Lower lobe of right lung (tissue), 2 donors: ENCODE measurements around the gene RTN4RL1. TPM values are rescaled to one million over a fixed set of nuclear protein-coding genes. Genes with fewer than 3 reads are reported as not detected.

Source experiments
- ATAC-seq, 2 donors: fragments of 200-7000 bp; cut with Tn5 transposase; one replicate each; pipeline ENCODE4 v1.9.1; 2020 to 2022; ENCODE audit warnings: mild to moderate bottlenecking in 2 of 2, moderate library complexity in 2 of 2
- DNase-seq: peaks from one replicate; pipeline ENCODE4 v3.0.0-alpha.2; 2020
- H3K27ac ChIP-seq: fragments of 200-600 bp; one replicate; pipeline ENCODE4 v1.8.0; 2022
- H3K27me3 ChIP-seq: fragments of 200-600 bp; one replicate; pipeline ENCODE4 v1.8.0; 2022; ENCODE audit warnings: low read depth
- H3K36me3 ChIP-seq: fragments of 200-600 bp; one replicate; pipeline ENCODE4 v1.8.0; 2022; ENCODE audit warnings: mild to moderate bottlenecking
- H3K4me1 ChIP-seq: fragments of 200-600 bp; one replicate; pipeline ENCODE4 v1.8.0; 2022
- H3K4me3 ChIP-seq: fragments of 200-600 bp; one replicate; pipeline ENCODE4 v1.8.0; 2022; ENCODE audit warnings: mild to moderate bottlenecking
- H3K9me3 ChIP-seq: fragments of 200-600 bp; one replicate; pipeline ENCODE4 v1.8.0; 2022
- intact Hi-C: fragments of 100-400 bp; cut with DNase I; formaldehyde crosslinking; loops from one replicate; pipeline ENCODE4 v1.11.0; 2022
- total RNA-seq: library from RNA; stranded (reverse); fragmentation: NEBNext Ultra II Directional; extraction: Animal tissue kit (Norgen Biotek cat#: 25700); gene quantifications from one replicate; pipeline ENCODE4 v1.2.1, GENCODE V29; 2021
- TF ChIP-seq, protein P1 (sequence below): fragments of 200-600 bp; IDR thresholded peaks from one replicate; pipeline ENCODE4 v1.8.0; 2022; ENCODE audit warnings: antibody characterized with exemption, mild to moderate bottlenecking
- donor health status: DM: no; HTN: yes; CAD: no; lungs with severe emphysema.

Gene RTN4RL1
- total RNA-seq, 1 donor from 2014 or later = 5.8 TPM

DNA sequence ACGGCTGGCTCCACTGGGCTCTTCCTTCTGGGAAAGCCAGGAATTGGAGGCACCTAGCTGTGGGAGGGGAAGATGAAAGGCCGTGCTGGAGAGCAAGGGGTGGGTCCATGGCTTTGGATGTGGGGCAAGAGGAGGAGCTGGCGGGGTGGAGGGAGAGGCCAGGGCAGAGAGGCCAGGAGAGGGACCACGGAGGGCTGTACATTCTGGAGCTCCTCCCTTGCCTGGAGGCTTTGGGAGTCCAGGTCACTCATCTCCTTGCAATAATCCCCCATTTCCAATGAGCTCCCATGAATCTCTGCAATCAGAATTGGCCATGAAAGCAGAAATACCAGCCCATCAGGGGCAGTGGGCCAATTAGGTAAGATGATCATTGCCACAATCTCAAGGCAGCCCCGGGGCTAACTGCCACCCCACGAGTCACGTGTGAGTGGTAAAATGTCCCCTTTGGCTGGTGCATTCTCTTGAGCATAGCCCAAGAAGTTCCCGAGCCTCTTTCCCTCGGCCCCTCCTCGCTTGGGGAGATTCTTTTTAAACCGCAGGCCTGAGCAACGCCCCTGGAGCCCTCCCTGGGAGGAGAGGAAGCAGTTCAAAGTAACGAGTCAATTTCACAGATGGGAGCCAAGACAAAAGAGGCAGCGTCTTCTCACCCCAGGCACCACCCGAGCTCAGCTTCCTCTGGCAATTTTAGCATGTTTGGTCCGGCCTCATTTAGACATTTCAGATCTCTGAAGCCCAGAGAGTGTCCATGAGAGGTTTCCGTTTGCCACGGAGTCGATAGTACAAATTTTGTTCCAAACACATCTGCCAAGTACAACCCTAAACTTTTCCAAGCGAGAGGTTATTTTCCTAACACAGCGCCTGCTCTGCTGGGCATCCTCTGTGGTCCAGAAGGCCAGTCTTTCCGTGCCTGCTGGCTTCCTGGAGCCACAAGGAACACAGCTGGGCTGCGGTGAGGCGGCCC is 13.4 kb downstream of the RTN4RL1 start:
- Histone ChIP-seq H3K4me1 (peaks cover 16% of the 10 kb centered on the region), H3K27ac (peak overlapping the region; percentile 50), H3K27me3 (peaks cover 4% of the 10 kb centered on the region), H3K4me3 (peak overlapping the region; percentile 3), H3K36me3 (no peaks in the 10 kb centered on the region), H3K9me3 (no peaks in the 10 kb centered on the region)
- DNase-seq (peak; percentile 70), ATAC-seq (peak; percentile 74 to 85)
- intact Hi-C loops = no loop called here
- TF ChIP-seq, protein P1, sequence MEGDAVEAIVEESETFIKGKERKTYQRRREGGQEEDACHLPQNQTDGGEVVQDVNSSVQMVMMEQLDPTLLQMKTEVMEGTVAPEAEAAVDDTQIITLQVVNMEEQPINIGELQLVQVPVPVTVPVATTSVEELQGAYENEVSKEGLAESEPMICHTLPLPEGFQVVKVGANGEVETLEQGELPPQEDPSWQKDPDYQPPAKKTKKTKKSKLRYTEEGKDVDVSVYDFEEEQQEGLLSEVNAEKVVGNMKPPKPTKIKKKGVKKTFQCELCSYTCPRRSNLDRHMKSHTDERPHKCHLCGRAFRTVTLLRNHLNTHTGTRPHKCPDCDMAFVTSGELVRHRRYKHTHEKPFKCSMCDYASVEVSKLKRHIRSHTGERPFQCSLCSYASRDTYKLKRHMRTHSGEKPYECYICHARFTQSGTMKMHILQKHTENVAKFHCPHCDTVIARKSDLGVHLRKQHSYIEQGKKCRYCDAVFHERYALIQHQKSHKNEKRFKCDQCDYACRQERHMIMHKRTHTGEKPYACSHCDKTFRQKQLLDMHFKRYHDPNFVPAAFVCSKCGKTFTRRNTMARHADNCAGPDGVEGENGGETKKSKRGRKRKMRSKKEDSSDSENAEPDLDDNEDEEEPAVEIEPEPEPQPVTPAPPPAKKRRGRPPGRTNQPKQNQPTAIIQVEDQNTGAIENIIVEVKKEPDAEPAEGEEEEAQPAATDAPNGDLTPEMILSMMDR = no peak

DNA sequence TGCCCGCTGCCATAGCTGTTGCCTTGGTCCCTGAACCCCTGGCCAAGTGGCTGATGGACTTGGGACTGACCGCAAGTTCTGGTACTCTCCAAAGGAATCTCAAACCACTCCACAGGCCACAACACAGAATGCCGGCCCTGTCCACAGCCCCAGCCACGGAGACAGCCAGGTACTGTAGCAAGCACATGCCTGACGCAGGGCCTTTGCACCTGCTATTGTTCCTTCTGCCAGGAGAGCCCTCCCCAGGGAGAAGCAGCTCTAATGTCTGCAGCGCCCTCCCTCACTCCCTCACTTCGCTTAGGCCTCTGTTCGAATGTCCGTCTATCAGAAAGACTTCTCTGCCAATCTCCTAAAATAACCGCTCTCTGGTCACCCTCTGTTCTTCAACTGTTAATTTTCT is 15.4 kb downstream of the RTN4RL1 start:
- intact Hi-C loops = no loop called here
- H3K9me3 ChIP-seq = no peaks in the 10 kb centered on the region
- H3K27me3 ChIP-seq = no peaks in the 10 kb centered on the region
- no peak overlapping the region for H3K4me3 ChIP-seq
- peaks cover 16% of the 10 kb centered on the region for H3K4me1 ChIP-seq
- no peak for DNase-seq
- TF ChIP-seq, protein P1 = no peak
- no peak overlapping the region for H3K27ac ChIP-seq
- H3K36me3 ChIP-seq = no peaks in the 10 kb centered on the region
- ATAC-seq = no peak

DNA sequence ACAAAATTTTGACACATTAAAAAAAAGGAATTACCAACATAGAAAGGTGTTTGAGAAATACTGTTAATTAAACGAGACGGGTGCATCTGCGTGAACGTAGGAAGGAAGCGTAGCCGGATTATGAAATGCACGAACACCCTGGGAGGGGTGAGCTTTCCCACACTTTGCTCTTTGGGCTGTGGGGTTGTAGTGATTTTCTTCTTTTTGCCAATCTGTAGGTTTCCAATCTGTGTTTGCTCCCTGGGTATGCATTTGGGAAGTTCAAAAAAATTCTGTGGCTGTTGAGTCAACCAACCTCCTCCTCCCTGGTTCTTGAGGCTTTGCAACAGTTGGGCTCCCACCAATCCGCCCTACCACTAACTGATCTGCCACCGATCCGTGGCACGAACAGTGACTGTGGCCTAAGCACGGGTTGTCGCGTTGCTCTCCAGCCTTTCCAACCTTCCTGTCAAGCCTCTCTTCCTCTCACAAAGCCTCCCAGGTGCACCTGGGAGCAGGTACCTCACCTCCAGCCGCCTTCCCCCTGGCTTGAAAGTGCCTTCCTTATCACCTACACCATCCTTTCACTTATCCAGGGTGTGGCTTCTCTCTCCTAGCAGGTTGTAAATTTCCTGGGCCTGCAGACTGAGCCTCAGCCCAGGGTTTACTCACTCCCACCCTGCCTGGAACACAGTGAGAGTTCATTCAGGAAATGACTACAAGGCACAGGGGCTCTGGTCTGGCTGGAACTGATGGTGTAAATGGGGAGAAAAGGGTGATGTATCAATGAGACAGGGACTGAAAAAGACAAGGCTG is 16.6 kb downstream of the RTN4RL1 start:
- no peak overlapping the region for H3K27ac ChIP-seq
- H3K27me3 ChIP-seq = no peaks in the 10 kb centered on the region
- H3K36me3 ChIP-seq = no peaks in the 10 kb centered on the region
- DNase-seq (no peak), ATAC-seq (no peak)
- peaks cover 16% of the 10 kb centered on the region for H3K4me1 ChIP-seq
- no peaks in the 10 kb centered on the region for H3K9me3 ChIP-seq
- no peak overlapping the region for H3K4me3 ChIP-seq
- TF ChIP-seq, protein P1 = no peak
- intact Hi-C loops = no loop called here

DNA sequence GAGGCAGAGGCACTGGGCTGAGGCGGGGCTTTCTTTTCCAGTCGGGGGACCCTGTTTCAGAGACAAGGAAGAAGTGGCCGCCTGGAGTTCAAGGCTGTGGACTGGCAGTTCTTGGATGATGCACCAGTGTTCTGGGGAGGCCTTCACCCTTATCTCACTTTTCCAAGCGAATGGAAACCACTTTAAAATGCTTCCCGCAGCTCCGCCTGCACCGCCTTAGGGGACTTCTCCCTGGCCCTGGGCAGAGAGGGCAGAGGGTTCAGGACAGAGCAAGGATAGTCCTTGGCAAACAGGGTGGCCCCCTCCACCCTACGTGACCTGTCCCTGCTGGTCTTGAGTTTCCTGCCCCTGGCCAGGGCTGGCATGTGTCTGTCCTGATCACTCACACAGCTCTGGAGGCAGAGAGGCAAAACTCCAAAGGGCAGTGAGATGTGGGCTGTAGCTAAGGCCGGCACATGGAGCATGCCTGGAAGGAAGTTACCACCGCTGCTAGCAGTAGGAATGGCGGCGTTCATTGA is 20.6 kb downstream of the RTN4RL1 start:
- no peaks in the 10 kb centered on the region for H3K27me3 ChIP-seq
- H3K36me3 ChIP-seq = no peaks in the 10 kb centered on the region
- H3K4me1 ChIP-seq = peaks cover 11% of the 10 kb centered on the region
- no peak overlapping the region for H3K27ac ChIP-seq
- DNase-seq = no peak
- H3K9me3 ChIP-seq = no peaks in the 10 kb centered on the region
- no peak for ATAC-seq
- H3K4me3 ChIP-seq = no peak overlapping the region
- intact Hi-C loops = no loop called here
- TF ChIP-seq, protein P1 = no peak

DNA sequence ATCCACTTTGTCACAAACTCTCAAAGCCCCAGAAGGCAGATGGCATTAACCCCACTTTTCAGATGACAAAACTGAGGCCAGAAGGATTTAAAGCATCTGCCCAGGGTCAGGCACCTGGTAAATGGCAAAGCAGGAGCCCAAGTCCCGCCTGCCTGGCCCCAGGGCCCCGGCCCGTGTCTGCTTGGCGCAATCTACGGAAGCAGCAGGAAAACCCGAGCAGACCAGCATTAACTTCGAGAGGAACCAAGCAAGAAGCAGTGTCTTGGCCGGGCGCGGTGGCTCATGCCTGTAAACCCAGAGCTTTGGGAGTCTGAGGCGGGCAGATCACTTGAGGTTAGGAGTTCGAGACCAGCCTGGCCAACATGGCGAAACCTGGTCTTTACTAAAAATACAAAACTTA is 21.6 kb downstream of the RTN4RL1 start:
- intact Hi-C loops = no loop called here

More for the DNA sequence above, 21.6 kb downstream of the RTN4RL1 start:
- ATAC-seq (no peak), DNase-seq (no peak)
- Histone ChIP-seq H3K27me3 (no peaks in the 10 kb centered on the region), H3K27ac (no peak overlapping the region), H3K9me3 (no peaks in the 10 kb centered on the region), H3K36me3 (no peaks in the 10 kb centered on the region), H3K4me1 (peaks cover 19% of the 10 kb centered on the region), H3K4me3 (no peak overlapping the region)
- TF ChIP-seq, protein P1 = no peak
